Effector memory CD4-positive, alpha-beta T cell (primary cell): ENCODE results near the gene DACH1.
"Not testable (repeated sequence)": the region's sequence is repeated elsewhere in the genome, so short reads cannot be mapped to it uniquely, and the experiment has no call there.

Experiments
- DNase-seq, 3 donors: peaks; one replicate each; pipeline ENCODE4 v3.0.0-alpha.2; 2020
- H3K27ac ChIP-seq: 2 replicates; pipeline ENCODE4 v1.7.0; 2013; ENCODE audit warnings: mild to moderate bottlenecking, low read length, moderate library complexity; ENCODE audit not compliant: insufficient read depth, poor library complexity, severe bottlenecking
- H3K27me3 ChIP-seq: replicated peaks from 2 replicates; pipeline ENCODE4 v1.7.0; 2013; ENCODE audit warnings: mild to moderate bottlenecking, low read length; ENCODE audit not compliant: insufficient read depth, control insufficient read depth, poor library complexity, severe bottlenecking
- H3K36me3 ChIP-seq: 2 replicates; pipeline ENCODE4 v1.7.0; 2013; ENCODE audit warnings: mild to moderate bottlenecking, low read length, moderate library complexity; ENCODE audit not compliant: control insufficient read depth, insufficient read depth
- H3K4me1 ChIP-seq: 2 replicates; pipeline ENCODE4 v1.7.0; 2013; ENCODE audit warnings: low read length, mild to moderate bottlenecking; ENCODE audit not compliant: control insufficient read depth, insufficient read depth, poor library complexity, severe bottlenecking
- H3K4me3 ChIP-seq: 2 replicates; pipeline ENCODE4 v1.7.0; 2013; ENCODE audit warnings: low read length, low read depth, mild to moderate bottlenecking; ENCODE audit not compliant: insufficient read depth, poor library complexity, severe bottlenecking
- H3K9me3 ChIP-seq: 2 replicates; pipeline ENCODE4 v1.7.0; 2013; ENCODE audit warnings: mild to moderate bottlenecking, low read length, moderate library complexity; ENCODE audit not compliant: control insufficient read depth
- total RNA-seq, 3 donors: gene quantifications; one replicate each; lab custom pipeline; 2026; lab: John Stamatoyannopoulos, UW

Gene DACH1
- 0 to 0.39 (median 0) reads per million in 3 donors for total RNA-seq

DNA sequence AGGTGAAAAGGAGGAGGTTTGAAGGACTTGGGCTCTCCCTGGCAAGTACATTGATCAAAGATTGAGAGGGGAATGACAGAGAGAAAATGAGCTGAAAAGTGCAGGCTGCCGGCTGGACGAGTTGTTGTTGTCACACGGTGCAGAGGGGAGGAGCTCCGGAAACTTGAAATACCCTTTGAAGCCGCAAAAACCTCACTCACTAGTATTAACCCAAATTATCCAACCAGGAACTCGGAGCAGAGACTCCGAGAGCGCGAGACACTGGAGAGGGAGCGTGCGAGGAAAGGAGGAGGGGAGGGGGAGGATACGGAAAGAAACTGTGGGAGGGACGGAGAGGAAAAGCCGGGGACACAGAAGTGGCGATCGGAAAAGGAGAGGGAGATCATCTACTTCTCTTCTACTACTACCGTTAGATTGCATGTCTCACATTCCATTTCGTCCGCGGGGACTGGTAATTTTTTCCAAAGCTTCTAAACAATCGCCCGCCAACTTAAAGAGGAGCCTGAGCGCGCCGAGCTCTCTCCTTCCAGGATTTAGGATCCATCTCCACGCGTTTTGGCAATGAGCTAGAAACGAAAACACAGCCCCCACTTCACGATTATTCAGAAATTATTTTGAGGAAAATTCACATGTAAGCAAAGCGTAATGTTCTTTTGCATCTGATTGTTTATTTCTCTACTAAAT lies at the start of gene DACH1:
Gene DACH1, minus strand, starts transcription at position 74 of the 684 bp plus-strand sequence.
- no peak for DNase-seq
- no peak within 1 kb of the TSS for H3K27ac ChIP-seq
- no peaks in the 10 kb centered on the region for H3K9me3 ChIP-seq
- H3K4me1 ChIP-seq: peaks cover 7% of the 10 kb centered on the region
- no peak within 1 kb of the TSS for H3K4me3 ChIP-seq
- peaks cover 17% of the 10 kb centered on the region for H3K27me3 ChIP-seq
- no peaks in the 10 kb centered on the region for H3K36me3 ChIP-seq

DNA sequence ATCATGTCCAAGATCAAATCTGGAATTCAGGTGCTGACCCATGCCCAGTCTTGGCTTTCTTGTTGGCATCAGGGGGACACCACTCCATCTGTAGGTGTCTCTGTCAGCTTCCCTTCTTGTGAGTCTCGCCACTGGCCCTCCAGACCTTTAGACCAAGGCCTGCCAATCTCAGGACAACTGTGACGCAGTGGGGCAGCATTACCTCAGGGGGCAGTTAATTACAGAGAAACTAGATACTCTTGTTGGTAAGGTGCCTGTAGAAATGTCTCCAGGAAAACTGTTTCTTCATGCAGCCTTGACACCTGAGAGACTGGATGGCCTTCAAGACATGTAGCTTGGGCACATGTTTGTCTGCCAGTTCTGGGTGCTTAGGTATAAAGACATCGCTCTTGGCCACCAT lies 46.7 kb upstream of the DACH1 start:
- H3K36me3 ChIP-seq: no peaks in the 10 kb centered on the region
- H3K27me3 ChIP-seq: no peaks in the 10 kb centered on the region
- no peaks in the 10 kb centered on the region for H3K4me1 ChIP-seq
- no peak overlapping the region for H3K4me3 ChIP-seq
- no peak overlapping the region for H3K27ac ChIP-seq
- H3K9me3 ChIP-seq: no peaks in the 10 kb centered on the region
- no peak for DNase-seq

DNA sequence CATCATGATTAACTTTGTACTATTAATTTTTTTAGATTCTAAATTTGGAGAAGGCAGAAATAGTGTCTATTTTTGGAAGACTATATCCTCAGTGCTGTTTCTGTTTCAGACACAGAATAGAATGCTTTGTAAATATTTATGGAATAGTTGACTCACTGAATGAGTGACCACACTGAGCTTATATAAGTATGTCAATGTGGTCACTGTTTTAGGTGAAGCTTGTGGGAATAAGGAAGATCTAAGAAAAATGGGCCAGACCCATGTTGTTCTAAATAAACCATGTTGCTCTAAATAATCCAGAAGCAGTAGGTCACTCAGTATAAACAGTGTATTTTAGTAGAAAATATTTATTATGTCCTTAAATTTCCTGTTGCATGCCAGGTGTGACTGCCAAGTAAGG lies 45.5 kb upstream of the DACH1 start:
- no peaks in the 10 kb centered on the region for H3K4me1 ChIP-seq
- DNase-seq: no peak
- no peaks in the 10 kb centered on the region for H3K36me3 ChIP-seq
- H3K9me3 ChIP-seq: no peaks in the 10 kb centered on the region
- H3K27me3 ChIP-seq: no peaks in the 10 kb centered on the region
- H3K4me3 ChIP-seq: no peak overlapping the region
- no peak overlapping the region for H3K27ac ChIP-seq

DNA sequence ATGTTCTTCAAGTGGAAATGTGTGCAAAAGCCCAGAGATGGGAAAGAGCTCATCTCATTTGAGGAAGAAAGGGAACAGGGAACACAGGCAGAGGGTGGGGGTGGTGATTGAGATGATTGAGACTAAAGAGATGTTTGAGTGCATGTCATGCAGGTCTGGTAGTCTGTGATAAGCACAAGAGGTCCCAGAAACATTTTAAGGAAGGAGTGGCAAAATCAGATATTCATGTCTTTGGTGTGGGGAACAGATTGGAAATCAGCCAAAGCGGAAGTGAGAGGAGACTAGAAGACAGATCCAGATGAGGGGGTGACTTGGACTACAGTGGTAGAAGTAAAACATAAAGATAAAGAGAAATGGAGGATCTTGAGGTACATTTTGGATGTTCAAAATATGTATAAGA lies 39.4 kb upstream of the DACH1 start:
- H3K27me3 ChIP-seq: no peaks in the 10 kb centered on the region
- no peak for DNase-seq
- no peaks in the 10 kb centered on the region for H3K36me3 ChIP-seq
- no peaks in the 10 kb centered on the region for H3K4me1 ChIP-seq
- H3K4me3 ChIP-seq: no peak overlapping the region
- H3K27ac ChIP-seq: no peak overlapping the region
- H3K9me3 ChIP-seq: no peaks in the 10 kb centered on the region

DNA sequence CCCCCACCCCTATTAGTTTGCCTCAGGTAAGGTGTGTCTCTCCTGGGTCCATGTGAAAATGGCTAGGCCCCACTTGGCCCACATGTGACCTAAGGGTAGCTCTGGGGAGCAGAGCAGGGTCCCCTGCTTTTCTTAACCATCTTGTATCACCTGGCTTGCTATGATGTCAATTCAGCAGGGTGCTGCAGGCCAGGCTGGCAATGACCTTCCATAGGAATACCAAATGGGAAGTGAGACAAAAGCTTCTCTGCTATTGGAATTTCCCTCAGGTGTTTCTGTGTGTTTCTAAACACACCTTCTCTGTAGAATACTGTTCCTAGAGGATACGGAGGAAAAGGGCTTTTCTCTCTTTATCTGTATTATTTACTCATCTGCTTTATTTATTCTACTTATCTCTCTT lies 35.7 kb upstream of the DACH1 start:
- Histone ChIP-seq H3K4me3 (no peak overlapping the region), H3K36me3 (no peaks in the 10 kb centered on the region), H3K4me1 (no peaks in the 10 kb centered on the region), H3K27ac (no peak overlapping the region), H3K27me3 (no peaks in the 10 kb centered on the region), H3K9me3 (no peaks in the 10 kb centered on the region)
- no peak for DNase-seq

DNA sequence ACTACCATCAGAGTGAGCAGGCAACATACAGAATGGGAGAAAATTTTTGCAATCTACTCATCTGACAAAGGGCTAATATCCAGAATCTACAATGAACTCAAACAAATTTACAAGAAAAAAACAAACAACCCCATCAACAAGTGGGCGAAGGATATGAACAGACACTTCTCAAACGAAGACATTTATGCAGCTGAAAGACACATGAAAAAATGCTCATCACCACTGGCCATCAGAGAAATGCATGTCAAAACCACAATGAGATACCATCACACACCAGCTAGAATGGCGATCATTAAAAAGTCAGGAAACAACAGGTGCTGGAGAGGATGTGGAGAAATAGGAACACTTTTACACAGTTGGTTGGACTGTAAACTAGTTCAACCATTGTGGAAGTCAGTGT lies 26.5 kb upstream of the DACH1 start:
- not testable (repeated sequence) for DNase-seq, H3K4me3 ChIP-seq, H3K36me3 ChIP-seq, H3K9me3 ChIP-seq, H3K27ac ChIP-seq, H3K4me1 ChIP-seq, H3K27me3 ChIP-seq

DNA sequence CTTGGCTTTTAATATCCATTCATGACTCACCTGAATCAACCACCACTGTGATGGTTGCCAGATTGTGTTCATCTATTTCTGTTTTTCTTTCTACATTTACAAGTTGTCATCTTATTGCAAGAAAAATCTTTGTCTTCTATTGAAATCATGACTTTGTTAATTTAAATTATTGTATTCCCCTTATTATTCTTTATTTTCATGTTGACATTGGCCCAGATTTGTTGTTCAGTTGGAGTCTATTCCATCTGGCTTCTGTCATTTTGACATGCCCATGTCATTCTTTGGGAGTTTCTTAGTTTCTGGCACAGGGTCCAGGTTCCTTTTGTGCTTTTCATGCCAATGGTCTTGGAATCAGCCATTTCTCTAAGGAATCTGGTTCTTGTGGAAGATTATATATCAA lies 19.9 kb upstream of the DACH1 start:
- no peaks in the 10 kb centered on the region for H3K4me1 ChIP-seq
- H3K36me3 ChIP-seq: no peaks in the 10 kb centered on the region
- no peak overlapping the region for H3K4me3 ChIP-seq
- H3K27ac ChIP-seq: no peak overlapping the region
- no peaks in the 10 kb centered on the region for H3K27me3 ChIP-seq
- no peak for DNase-seq
- no peaks in the 10 kb centered on the region for H3K9me3 ChIP-seq

DNA sequence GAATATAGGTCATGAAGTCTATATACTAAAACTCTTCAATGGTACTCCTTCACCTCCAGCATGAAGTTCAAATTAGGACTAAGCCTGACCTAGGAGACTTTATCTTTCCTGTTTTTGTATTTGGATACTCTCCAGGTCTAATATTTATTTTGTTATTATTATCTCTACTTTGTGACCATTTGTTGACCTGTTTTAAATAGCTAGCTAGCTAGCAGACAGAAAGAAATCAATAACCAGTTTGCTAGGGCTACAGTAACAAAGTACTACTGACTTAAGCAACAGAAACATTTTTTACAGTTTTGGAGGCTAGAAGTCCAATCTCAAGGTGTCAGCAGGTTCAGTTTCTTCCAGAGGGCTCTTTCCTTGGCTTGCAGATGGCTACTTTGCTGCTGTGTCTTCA lies 15.1 kb upstream of the DACH1 start:
- Histone ChIP-seq H3K4me1 (no peaks in the 10 kb centered on the region), H3K4me3 (no peak overlapping the region), H3K27me3 (no peaks in the 10 kb centered on the region)

DNA sequence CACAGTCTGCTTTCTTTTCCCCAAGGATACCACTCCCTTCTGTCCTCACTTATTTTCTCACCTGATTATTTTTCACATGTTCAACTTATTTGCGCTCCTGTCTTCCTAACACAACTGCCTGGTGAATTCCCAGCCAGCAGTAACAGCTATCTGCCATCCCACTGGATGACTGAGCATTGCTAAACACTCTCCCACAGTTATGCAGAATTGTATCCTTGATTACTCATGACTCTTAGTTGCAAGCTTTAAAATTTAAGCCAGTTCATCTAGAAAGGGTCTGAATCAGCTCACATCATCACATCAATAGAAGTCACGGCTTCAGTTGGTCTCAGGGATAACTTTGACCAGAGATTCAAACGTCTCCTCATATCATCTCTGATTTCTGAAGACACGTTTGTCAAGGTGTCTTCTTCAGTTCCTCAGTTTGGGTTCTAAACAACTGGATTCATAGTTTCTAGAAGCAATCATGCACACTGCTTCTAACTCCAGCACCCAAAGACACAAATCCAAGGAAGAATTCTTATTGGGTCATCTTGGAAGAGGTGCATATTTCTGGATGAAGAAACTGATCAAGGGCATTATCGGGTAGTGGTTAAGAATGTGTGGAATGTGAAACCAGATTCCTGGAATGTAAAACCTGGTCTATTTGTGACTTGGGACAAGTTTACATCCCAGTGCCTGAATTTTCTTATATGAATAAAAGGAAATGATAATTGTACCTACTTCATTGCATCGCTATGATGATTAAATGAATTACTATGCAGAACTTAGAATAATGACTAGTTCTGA lies 13.9 kb upstream of the DACH1 start:
- Histone ChIP-seq H3K36me3 (no peaks in the 10 kb centered on the region), H3K4me1 (no peaks in the 10 kb centered on the region), H3K27ac (no peak overlapping the region), H3K4me3 (no peak overlapping the region), H3K9me3 (no peaks in the 10 kb centered on the region), H3K27me3 (no peaks in the 10 kb centered on the region)
- DNase-seq: no peak

More for the DNA sequence above, 15.1 kb upstream of the DACH1 start:
- DNase-seq: no peak
- Histone ChIP-seq H3K36me3 (no peaks in the 10 kb centered on the region), H3K9me3 (no peaks in the 10 kb centered on the region), H3K27ac (no peak overlapping the region)

DNA sequence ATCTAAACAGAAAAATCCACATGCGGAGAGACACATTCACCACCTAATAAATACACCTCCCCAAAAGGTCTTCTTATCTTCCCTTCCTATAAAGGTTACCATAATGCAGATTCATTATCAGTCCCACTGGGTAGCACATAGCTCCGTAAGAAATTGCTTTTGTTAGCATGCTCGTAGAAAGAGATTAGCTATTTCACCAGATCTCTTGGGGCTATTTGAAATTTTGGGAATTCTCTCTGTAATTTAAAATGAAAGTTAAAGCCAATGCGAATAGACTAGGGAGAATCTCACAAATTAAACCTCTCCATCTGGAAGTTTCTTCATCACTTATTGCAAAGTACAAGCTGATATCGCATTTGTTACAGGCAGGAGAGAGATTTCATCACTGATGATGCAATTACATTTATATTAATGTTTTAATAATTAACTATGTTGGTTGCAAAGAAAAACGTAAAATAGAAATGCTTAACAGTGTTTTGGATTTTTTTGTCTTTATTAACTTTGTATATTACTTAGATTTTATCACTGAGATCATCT lies 12.9 kb upstream of the DACH1 start:
- Histone ChIP-seq H3K36me3 (no peaks in the 10 kb centered on the region), H3K4me3 (no peak overlapping the region), H3K27ac (no peak overlapping the region), H3K27me3 (no peaks in the 10 kb centered on the region), H3K4me1 (no peaks in the 10 kb centered on the region), H3K9me3 (no peaks in the 10 kb centered on the region)
- DNase-seq: no peak
